HepG2 (cell line): ENCODE data around the gene POLR2H. TPM values are rescaled to one million over a fixed set of nuclear protein-coding genes. Genes with fewer than 3 reads are reported as not detected.

ENCODE experiments used
- ATAD3A ChIP-seq: sonication (generic); formaldehyde crosslinking; IDR thresholded peaks from 2 replicates; pipeline ENCODE4 v1.4.0; 2020; ENCODE audit warnings: missing genetic modification reagents
- CAMTA2 ChIP-seq: sonication (generic); formaldehyde crosslinking; IDR thresholded peaks from 2 replicates; pipeline ENCODE4 v1.4.0; 2020; ENCODE audit warnings: mild to moderate bottlenecking, missing genetic modification reagents, borderline replicate concordance
- MXD4 ChIP-seq: IDR thresholded peaks from 2 replicates; pipeline ENCODE4 v1.6.1; 2016; ENCODE audit warnings: mild to moderate bottlenecking, missing biosample characterization, missing genetic modification reagents
- NFYB ChIP-seq: sonication (generic); formaldehyde crosslinking; IDR thresholded peaks from 2 replicates; pipeline ENCODE4 v1.4.0; 2020; ENCODE audit warnings: missing genetic modification reagents
- POLR2AphosphoS5 ChIP-seq: IDR thresholded peaks from 2 replicates; pipeline ENCODE4 v1.6.1; 2012; ENCODE audit warnings: low read depth, low read length
- REXO4 ChIP-seq: sonication (generic); formaldehyde crosslinking; IDR thresholded peaks from 2 replicates; pipeline ENCODE4 v1.8.0; 2022; ENCODE audit warnings: missing genetic modification reagents, mild to moderate bottlenecking, borderline replicate concordance
- SOX5 ChIP-seq: IDR thresholded peaks from 2 replicates; pipeline ENCODE4 v1.6.1; 2016; ENCODE audit warnings: borderline replicate concordance
- U2AF1 ChIP-seq: fragments of 200-400 bp; formaldehyde crosslinking; optimal IDR thresholded peaks from 2 replicates; pipeline ENCODE3; 2017; ENCODE audit warnings: mild to moderate bottlenecking, low read depth, low read length
- ZNF207 ChIP-seq: fragments of 450-650 bp; IDR thresholded peaks from 2 replicates; pipeline ENCODE4 v1.6.1; 2016; ENCODE audit warnings: antibody characterized with exemption, borderline replicate concordance
- ZNF691 ChIP-seq: sonication (generic); formaldehyde crosslinking; IDR thresholded peaks from 2 replicates; pipeline ENCODE4 v1.4.0; 2020; ENCODE audit warnings: missing genetic modification reagents, low read depth, mild to moderate bottlenecking, borderline replicate concordance
- ZNF790 ChIP-seq: sonication (generic); formaldehyde crosslinking; IDR thresholded peaks from 2 replicates; pipeline ENCODE4 v1.8.0; 2022; ENCODE audit warnings: missing genetic modification reagents, mild to moderate bottlenecking, borderline replicate concordance
- polyA plus RNA-seq, 8 experiments: library from polyadenylated mRNA; depleted of rRNA in 3 of 8; stranded (reverse) in 7 of 8; unstranded in 1 of 8; fragments of >200 nt; fragmentation: Illumina TruSeq in 4 of 8; extraction: Trizol in 4 of 8; gene quantifications; 2 replicates each; pipeline versions ENCODE4 v1.2.1 to v1.2.3, GENCODE V29; 2011 to 2016; ENCODE audit warnings: low read depth in 4 of 8, missing spikeins in 1 of 8, mixed read lengths in 1 of 8; ENCODE audit not compliant: insufficient read depth in 1 of 8
- total RNA-seq, 5 experiments: library from RNA; depleted of rRNA; stranded (reverse); fragments of >200 nt; fragmentation: Illumina TruSeq; extraction: Trizol; gene quantifications; 2 replicates each; pipeline ENCODE4 v1.2.3, GENCODE V29; 2016; ENCODE audit warnings: low read depth in 1 of 5
- TF ChIP-seq, protein P1 (sequence below): fragments of 450-650 bp; IDR thresholded peaks from 2 replicates; pipeline ENCODE4 v1.6.1; 2016
- TF ChIP-seq, protein P2 (sequence below): sonication (generic); formaldehyde crosslinking; IDR thresholded peaks from one replicate; pipeline ENCODE4 v1.5.1; 2020; ENCODE audit warnings: mild to moderate bottlenecking, missing genetic modification reagents; ENCODE audit errors: not compliant biosample characterization
- TF ChIP-seq, protein P3 (sequence below): sonication (generic); formaldehyde crosslinking; IDR thresholded peaks from 2 replicates; pipeline ENCODE4 v1.4.0; 2020; ENCODE audit warnings: low read depth, mild to moderate bottlenecking, missing genetic modification reagents

Gene POLR2H
- total and polyA plus RNA-seq, 2 of the 13 experiments (the other 11 are each of a cell fraction or from before 2014, with no cell fraction given): 118 to 194 TPM

DNA sequence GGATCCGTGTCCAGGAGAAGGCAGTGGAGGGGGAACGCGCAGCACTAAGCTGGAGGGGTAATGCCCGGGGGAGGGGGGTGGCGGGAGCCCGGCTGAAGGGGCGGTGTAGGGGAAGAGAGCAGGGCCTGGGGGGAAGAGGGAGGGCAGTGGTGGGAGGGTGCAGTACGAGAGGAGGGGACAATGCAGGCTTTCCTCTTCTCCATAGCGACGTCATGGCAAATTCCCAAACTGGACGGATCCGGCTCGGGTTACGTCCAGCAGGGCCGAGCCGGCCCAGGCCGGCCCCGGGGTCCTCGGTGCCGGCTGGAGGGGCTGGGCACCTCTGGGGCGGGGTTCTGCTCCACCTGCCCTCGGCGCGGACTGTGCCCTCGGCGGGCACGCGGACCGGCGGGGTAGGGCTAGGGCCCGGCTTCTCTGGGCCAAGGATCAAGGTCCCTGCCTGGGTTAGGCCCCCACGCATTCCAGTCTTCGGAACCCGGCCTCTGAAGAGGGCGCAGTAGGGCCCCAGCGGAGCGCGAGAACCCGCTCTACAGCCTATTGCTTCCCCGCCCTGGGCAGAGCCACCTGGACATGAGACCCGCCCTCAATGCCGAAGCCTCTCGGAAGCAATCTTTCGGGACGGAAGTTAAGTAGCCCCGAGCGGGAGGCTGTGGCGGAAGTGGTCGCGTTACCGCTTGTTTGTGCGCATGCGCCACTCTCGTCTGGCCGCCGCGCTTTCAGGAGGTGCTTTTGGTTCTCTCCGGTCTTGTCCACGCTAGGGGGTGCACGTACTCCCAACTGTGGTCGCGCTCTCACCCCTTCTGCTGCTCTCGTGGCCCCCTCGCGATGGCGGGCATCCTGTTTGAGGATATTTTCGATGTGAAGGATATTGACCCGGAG is 1.4 kb downstream of the POLR2H start (continued):
- peak; percentile 59 for TF ChIP-seq U2AF1
- peak; percentile 80; the same call in 1 of the 2 replicates for TF ChIP-seq MXD4 (CRISPR knock-in tag)
- TF ChIP-seq ZNF691 (CRISPR knock-in tag): 0 out of 2 replicates have a peak, but pooled peaks have one; percentile 74
- TF ChIP-seq, protein P1, sequence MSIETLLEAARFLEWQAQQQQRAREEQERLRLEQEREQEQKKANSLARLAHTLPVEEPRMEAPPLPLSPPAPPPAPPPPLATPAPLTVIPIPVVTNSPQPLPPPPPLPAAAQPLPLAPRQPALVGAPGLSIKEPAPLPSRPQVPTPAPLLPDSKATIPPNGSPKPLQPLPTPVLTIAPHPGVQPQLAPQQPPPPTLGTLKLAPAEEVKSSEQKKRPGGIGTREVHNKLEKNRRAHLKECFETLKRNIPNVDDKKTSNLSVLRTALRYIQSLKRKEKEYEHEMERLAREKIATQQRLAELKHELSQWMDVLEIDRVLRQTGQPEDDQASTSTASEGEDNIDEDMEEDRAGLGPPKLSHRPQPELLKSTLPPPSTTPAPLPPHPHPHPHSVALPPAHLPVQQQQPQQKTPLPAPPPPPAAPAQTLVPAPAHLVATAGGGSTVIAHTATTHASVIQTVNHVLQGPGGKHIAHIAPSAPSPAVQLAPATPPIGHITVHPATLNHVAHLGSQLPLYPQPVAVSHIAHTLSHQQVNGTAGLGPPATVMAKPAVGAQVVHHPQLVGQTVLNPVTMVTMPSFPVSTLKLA: no peak
- no peak; the same call in 1 of the 2 replicates for TF ChIP-seq CAMTA2
- peak; percentile 77 for TF ChIP-seq POLR2AphosphoS5
- TF ChIP-seq ATAD3A (CRISPR knock-in tag): no peak
- TF ChIP-seq ZNF207: no peak
- no peak for TF ChIP-seq ZNF790 (CRISPR knock-in tag)
- TF ChIP-seq NFYB: no peak; the same call in 1 of the 2 replicates
- TF ChIP-seq, protein P2, sequence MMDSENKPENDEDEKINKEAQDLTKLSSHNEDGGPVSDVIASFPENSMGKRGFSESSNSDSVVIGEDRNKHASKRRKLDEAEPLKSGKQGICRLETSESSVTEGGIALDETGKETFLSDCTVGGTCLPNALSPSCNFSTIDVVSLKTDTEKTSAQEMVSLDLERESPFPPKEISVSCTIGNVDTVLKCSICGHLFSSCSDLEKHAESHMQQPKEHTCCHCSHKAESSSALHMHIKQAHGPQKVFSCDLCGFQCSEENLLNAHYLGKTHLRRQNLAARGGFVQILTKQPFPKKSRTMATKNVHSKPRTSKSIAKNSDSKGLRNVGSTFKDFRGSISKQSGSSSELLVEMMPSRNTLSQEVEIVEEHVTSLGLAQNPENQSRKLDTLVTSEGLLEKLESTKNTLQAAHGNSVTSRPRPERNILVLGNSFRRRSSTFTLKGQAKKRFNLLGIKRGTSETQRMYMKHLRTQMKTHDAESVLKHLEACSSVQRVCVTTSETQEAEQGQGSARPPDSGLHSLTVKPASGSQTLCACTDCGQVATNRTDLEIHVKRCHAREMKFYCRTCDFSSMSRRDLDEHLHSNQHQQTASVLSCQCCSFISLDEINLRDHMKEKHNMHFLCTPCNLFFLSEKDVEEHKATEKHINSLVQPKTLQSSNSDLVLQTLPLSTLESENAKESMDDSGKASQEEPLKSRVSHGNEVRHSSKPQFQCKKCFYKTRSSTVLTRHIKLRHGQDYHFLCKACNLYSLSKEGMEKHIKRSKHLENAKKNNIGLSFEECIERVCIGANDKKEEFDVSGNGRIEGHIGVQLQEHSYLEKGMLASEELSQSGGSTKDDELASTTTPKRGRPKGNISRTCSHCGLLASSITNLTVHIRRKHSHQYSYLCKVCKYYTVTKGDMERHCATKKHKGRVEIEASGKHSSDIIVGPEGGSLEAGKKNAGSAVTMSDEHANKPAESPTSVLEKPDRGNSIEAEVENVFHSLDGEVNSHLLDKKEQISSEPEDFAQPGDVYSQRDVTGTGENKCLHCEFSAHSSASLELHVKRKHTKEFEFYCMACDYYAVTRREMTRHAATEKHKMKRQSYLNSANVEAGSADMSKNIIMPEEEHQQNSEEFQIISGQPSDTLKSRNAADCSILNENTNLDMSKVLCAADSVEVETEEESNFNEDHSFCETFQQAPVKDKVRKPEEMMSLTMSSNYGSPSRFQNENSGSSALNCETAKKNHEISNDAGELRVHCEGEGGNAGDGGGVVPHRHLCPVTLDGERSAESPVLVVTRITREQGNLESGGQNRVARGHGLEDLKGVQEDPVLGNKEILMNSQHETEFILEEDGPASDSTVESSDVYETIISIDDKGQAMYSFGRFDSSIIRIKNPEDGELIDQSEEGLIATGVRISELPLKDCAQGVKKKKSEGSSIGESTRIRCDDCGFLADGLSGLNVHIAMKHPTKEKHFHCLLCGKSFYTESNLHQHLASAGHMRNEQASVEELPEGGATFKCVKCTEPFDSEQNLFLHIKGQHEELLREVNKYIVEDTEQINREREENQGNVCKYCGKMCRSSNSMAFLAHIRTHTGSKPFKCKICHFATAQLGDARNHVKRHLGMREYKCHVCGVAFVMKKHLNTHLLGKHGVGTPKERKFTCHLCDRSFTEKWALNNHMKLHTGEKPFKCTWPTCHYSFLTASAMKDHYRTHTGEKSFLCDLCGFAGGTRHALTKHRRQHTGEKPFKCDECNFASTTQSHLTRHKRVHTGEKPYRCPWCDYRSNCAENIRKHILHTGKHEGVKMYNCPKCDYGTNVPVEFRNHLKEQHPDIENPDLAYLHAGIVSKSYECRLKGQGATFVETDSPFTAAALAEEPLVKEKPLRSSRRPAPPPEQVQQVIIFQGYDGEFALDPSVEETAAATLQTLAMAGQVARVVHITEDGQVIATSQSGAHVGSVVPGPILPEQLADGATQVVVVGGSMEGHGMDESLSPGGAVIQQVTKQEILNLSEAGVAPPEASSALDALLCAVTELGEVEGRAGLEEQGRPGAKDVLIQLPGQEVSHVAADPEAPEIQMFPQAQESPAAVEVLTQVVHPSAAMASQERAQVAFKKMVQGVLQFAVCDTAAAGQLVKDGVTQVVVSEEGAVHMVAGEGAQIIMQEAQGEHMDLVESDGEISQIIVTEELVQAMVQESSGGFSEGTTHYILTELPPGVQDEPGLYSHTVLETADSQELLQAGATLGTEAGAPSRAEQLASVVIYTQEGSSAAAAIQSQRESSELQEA (CRISPR knock-in tag): no peak
- peak; percentile 68 for TF ChIP-seq SOX5 (CRISPR knock-in tag)
- TF ChIP-seq, protein P3, sequence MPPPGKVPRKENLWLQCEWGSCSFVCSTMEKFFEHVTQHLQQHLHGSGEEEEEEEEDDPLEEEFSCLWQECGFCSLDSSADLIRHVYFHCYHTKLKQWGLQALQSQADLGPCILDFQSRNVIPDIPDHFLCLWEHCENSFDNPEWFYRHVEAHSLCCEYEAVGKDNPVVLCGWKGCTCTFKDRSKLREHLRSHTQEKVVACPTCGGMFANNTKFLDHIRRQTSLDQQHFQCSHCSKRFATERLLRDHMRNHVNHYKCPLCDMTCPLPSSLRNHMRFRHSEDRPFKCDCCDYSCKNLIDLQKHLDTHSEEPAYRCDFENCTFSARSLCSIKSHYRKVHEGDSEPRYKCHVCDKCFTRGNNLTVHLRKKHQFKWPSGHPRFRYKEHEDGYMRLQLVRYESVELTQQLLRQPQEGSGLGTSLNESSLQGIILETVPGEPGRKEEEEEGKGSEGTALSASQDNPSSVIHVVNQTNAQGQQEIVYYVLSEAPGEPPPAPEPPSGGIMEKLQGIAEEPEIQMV (CRISPR knock-in tag): peak; percentile 67; the same call in 1 of the 2 replicates
- no peak for TF ChIP-seq REXO4 (CRISPR knock-in tag)
